Esophagus muscularis mucosa (tissue), 4 donors: ENCODE measurements around the gene ARL16.

ENCODE experiments used
- EP300 ChIP-seq: sonication (generic); formaldehyde crosslinking; IDR thresholded peaks from one replicate; pipeline ENCODE4 v1.6.1; 2017; ENCODE audit warnings: antibody characterized with exemption
- POLR2A ChIP-seq: fragments of 450-650 bp; IDR thresholded peaks from one replicate; pipeline ENCODE4 v1.6.1; 2017; ENCODE audit warnings: antibody characterized with exemption, moderate library complexity, mild to moderate bottlenecking, low read depth
- POLR2AphosphoS5 ChIP-seq, 2 donors: sonication (generic); formaldehyde crosslinking; IDR thresholded peaks; one replicate each; pipeline ENCODE4 v1.6.1; 2017; ENCODE audit warnings: antibody characterized with exemption in 2 of 2
- TF ChIP-seq, protein P1 (sequence below), 3 experiments: fragments of 200-600 bp in 2 of 3; fragments of 450-650 bp in 1 of 3; sonication (generic) in 2 of 3; IDR thresholded peaks; one replicate each; pipeline ENCODE4 v1.5.1; 2017 to 2019; ENCODE audit warnings: antibody characterized with exemption in 3 of 3, mild to moderate bottlenecking in 2 of 3, moderate library complexity in 1 of 3

DNA sequence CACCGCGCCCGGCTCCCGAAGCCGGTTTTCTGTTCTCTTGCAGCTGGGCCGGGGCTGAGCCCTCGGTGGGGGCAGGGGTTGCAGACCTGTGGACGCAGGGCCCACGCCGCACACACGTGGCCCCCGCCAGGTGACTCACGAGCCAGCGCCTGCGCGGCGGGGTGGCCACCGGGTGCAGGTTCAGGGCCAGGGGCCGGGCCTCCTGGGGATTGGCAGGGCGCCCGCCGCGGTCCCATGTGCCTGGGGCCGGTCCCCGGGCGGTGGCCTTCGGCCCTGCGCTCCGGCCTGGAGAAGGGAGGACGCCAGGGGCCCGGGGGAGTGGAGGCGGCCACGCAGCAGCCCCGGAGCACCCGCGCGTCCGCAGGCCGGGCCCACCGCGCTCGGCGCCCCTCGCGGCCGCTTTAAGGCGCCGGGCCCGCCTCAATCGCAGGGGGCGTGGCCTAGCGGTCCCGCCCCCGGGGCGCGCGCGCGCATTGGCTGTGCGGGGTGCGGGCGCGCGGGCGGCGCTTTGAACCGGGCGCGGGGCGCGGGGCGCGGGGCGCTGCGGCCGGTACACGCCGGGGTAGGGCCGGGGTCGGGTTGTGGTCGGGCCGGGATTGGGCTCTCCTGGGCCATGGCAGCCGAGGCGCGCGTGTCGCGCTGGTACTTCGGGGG lies 28.3 kb upstream of the ARL16 start, which contains the start of gene SLC25A10:
- TF ChIP-seq, protein P1, sequence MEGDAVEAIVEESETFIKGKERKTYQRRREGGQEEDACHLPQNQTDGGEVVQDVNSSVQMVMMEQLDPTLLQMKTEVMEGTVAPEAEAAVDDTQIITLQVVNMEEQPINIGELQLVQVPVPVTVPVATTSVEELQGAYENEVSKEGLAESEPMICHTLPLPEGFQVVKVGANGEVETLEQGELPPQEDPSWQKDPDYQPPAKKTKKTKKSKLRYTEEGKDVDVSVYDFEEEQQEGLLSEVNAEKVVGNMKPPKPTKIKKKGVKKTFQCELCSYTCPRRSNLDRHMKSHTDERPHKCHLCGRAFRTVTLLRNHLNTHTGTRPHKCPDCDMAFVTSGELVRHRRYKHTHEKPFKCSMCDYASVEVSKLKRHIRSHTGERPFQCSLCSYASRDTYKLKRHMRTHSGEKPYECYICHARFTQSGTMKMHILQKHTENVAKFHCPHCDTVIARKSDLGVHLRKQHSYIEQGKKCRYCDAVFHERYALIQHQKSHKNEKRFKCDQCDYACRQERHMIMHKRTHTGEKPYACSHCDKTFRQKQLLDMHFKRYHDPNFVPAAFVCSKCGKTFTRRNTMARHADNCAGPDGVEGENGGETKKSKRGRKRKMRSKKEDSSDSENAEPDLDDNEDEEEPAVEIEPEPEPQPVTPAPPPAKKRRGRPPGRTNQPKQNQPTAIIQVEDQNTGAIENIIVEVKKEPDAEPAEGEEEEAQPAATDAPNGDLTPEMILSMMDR (IDR thresholded peaks at IDR 0.05), result peak in 2 of 3 experiments; percentile 15 to 19
- TF ChIP-seq POLR2AphosphoS5 (IDR thresholded peaks at IDR 0.05), result peak; percentile 28 to 56
- no peak for TF ChIP-seq EP300
- TF ChIP-seq POLR2A, result no peak
